IMR-90 (cell line): ENCODE measurements around the gene SEC11A. TPM values are rescaled to one million over a fixed set of nuclear protein-coding genes. Genes with fewer than 3 reads are reported as not detected.
A peak's percentile ranks its signal among the peaks of the same experiment; 100 is the strongest.

Experiments
- ATAC-seq: fragments of 200-7000 bp; cut with Tn5 transposase; 2 replicates; pipeline ENCODE4 v1.9.1; 2020; ENCODE audit warnings: low read depth, mild to moderate bottlenecking, moderate library complexity
- BruUV-seq: library from RNA; stranded (reverse); fragments of 400-500 nt; replicated peaks from 2 replicates; lab custom pipeline; 2021; lab: Mats Ljungman, UMichigan
- CTCF ChIA-PET: fragments of 300-600 bp; formaldehyde crosslinking; extraction: SDS; loops from one replicate; lab custom pipeline; 2021; ENCODE audit warnings: antibody characterized with exemption; lab: Yijun Ruan, JAX
- POLR2A ChIA-PET: fragments of 300-600 bp; sonication (Branson Sonifier 250); formaldehyde crosslinking; loops from one replicate; lab custom pipeline; 2022; ENCODE audit warnings: antibody characterized with exemption; ENCODE audit not compliant: unreplicated experiment; lab: Charles Lee
- DNase-seq: peaks from one replicate; pipeline ENCODE4 v3.0.0; 2013
- H2AFZ ChIP-seq: replicated peaks from 2 replicates; pipeline ENCODE3; 2013; ENCODE audit warnings: low read length, mild to moderate bottlenecking; ENCODE audit not compliant: poor library complexity
- H2AK5ac ChIP-seq: 2 replicates; pipeline ENCODE4 v1.6.1; 2013; ENCODE audit warnings: low read depth, low read length, inconsistent platforms
- H2AK9ac ChIP-seq: replicated peaks from 2 replicates; pipeline ENCODE3; 2013; ENCODE audit warnings: mild to moderate bottlenecking, low read depth, low read length, moderate library complexity; ENCODE audit not compliant: poor library complexity
- H2BK120ac ChIP-seq: 2 replicates; pipeline ENCODE4 v1.6.1; 2013; ENCODE audit warnings: low read depth, low read length, inconsistent platforms
- H2BK15ac ChIP-seq: 3 replicates; pipeline ENCODE4 v1.6.1; 2013; ENCODE audit warnings: low read depth, low read length, inconsistent platforms
- H2BK20ac ChIP-seq: 2 replicates; pipeline ENCODE4 v1.6.1; 2013; ENCODE audit warnings: low read depth, mild to moderate bottlenecking, inconsistent platforms, low read length, moderate library complexity
- H2BK5ac ChIP-seq: 2 replicates; pipeline ENCODE4 v1.6.1; 2013; ENCODE audit warnings: mild to moderate bottlenecking, low read depth, low read length, inconsistent platforms; ENCODE audit not compliant: poor library complexity, severe bottlenecking
- H3K14ac ChIP-seq: replicated peaks from 2 replicates; pipeline ENCODE4 v1.6.1; 2013; ENCODE audit warnings: low read depth, low read length, inconsistent platforms
- H3K18ac ChIP-seq: 2 replicates; pipeline ENCODE4 v1.6.1; 2013; ENCODE audit warnings: low read depth, low read length, control low read depth
- H3K23ac ChIP-seq: 2 replicates; pipeline ENCODE4 v1.6.1; 2013; ENCODE audit warnings: low read depth, low read length, inconsistent platforms
- H3K27ac ChIP-seq: 2 replicates; pipeline ENCODE4 v1.5.1; 2013; ENCODE audit warnings: mild to moderate bottlenecking, control low read depth, low read length; ENCODE audit not compliant: insufficient read depth
- H3K27me3 ChIP-seq: 2 replicates; pipeline ENCODE4 v1.6.1; 2013; ENCODE audit warnings: low read length; ENCODE audit not compliant: control insufficient read depth, insufficient read depth
- H3K36me3 ChIP-seq: 2 replicates; pipeline ENCODE4 v1.6.1; 2013; ENCODE audit warnings: low read length, mixed read lengths; ENCODE audit not compliant: control insufficient read depth, insufficient read depth
- H3K4ac ChIP-seq: 2 replicates; pipeline ENCODE4 v1.6.1; 2013; ENCODE audit warnings: low read depth, low read length, inconsistent platforms
- H3K4me1 ChIP-seq: 2 replicates; pipeline ENCODE4 v1.6.1; 2013; ENCODE audit warnings: low read length, mixed read lengths; ENCODE audit not compliant: control insufficient read depth, insufficient read depth
- H3K4me2 ChIP-seq: 2 replicates; pipeline ENCODE4 v1.6.1; 2013; ENCODE audit warnings: low read depth, mild to moderate bottlenecking, control low read depth, low read length, moderate library complexity
- H3K4me3 ChIP-seq: 2 replicates; pipeline ENCODE4 v1.5.1; 2013; ENCODE audit warnings: low read depth, mild to moderate bottlenecking, control low read depth, low read length, moderate library complexity; ENCODE audit not compliant: insufficient read depth
- H3K56ac ChIP-seq: 2 replicates; pipeline ENCODE4 v1.6.1; 2013; ENCODE audit warnings: low read length, inconsistent platforms; ENCODE audit not compliant: insufficient read depth; ENCODE audit errors: extremely low read depth
- H3K79me1 ChIP-seq, 2 experiments: 2 replicates each; pipeline ENCODE4 v1.6.1; 2013; ENCODE audit warnings: low read length in 2 of 2, inconsistent platforms in 1 of 2, low read depth in 1 of 2
- H3K9ac ChIP-seq: 2 replicates; pipeline ENCODE4 v1.6.1; 2013; ENCODE audit warnings: low read depth, low read length, control low read depth
- H3K9me1 ChIP-seq: 2 replicates; pipeline ENCODE4 v1.6.1; 2013; ENCODE audit warnings: low read length, inconsistent platforms; ENCODE audit not compliant: insufficient read depth
- H3K9me3 ChIP-seq: 2 replicates; pipeline ENCODE4 v1.6.1; 2013; ENCODE audit warnings: low read length; ENCODE audit not compliant: control insufficient read depth, insufficient read depth
- H4K20me1 ChIP-seq: 2 replicates; pipeline ENCODE4 v1.6.1; 2013; ENCODE audit warnings: low read length, inconsistent platforms; ENCODE audit not compliant: insufficient read depth
- H4K5ac ChIP-seq: 2 replicates; pipeline ENCODE4 v1.6.1; 2013; ENCODE audit warnings: mild to moderate bottlenecking, low read depth, low read length, control low read depth
- H4K8ac ChIP-seq, 2 experiments: 2 replicates each; pipeline ENCODE4 v1.6.1; 2013; ENCODE audit warnings: low read depth in 2 of 2, low read length in 2 of 2, control low read depth in 1 of 2, inconsistent platforms in 1 of 2
- H4K91ac ChIP-seq: 2 replicates; pipeline ENCODE4 v1.6.1; 2013; ENCODE audit warnings: low read depth, low read length, inconsistent platforms; ENCODE audit not compliant: insufficient read depth
- BHLHE40 ChIP-seq: fragments of 150-350 bp; IDR thresholded peaks from 2 replicates; pipeline ENCODE4 v1.6.1; 2016; ENCODE audit warnings: mild to moderate bottlenecking, low read depth, low read length
- CEBPB ChIP-seq: IDR thresholded peaks from 2 replicates; pipeline ENCODE4 v1.6.1; 2012; ENCODE audit warnings: low read depth, low read length, improper control_type of control experiment
- CHD1 ChIP-seq: IDR thresholded peaks from 2 replicates; pipeline ENCODE4 v1.6.1; 2012; ENCODE audit warnings: low read depth, low read length, improper control_type of control experiment
- CTCF ChIP-seq: conservative IDR thresholded peaks from 2 replicates; pipeline ENCODE4 v1.5.1; 2012; ENCODE audit warnings: mild to moderate bottlenecking, low read depth, low read length, improper control_type of control experiment
- ELK1 ChIP-seq: fragments of 150-350 bp; IDR thresholded peaks from 2 replicates; pipeline ENCODE4 v1.6.1; 2016; ENCODE audit warnings: low read depth, mild to moderate bottlenecking, low read length, moderate library complexity, borderline replicate concordance
- FOS ChIP-seq: fragments of 150-350 bp; IDR thresholded peaks from 2 replicates; pipeline ENCODE4 v1.6.1; 2016; ENCODE audit warnings: low read depth, low read length
- MXI1 ChIP-seq: IDR thresholded peaks from 2 replicates; pipeline ENCODE4 v1.6.1; 2012; ENCODE audit warnings: low read depth, mild to moderate bottlenecking, low read length, moderate library complexity, borderline replicate concordance
- NFE2L2 ChIP-seq: fragments of 150-350 bp; IDR thresholded peaks from 2 replicates; pipeline ENCODE4 v1.6.1; 2016; ENCODE audit warnings: low read depth, mild to moderate bottlenecking, low read length
- POLR2A ChIP-seq: IDR thresholded peaks from 2 replicates; pipeline ENCODE4 v1.6.1; 2012; ENCODE audit warnings: mild to moderate bottlenecking, low read depth, low read length
- RAD21 ChIP-seq: IDR thresholded peaks from 2 replicates; pipeline ENCODE4 v1.6.1; 2012; ENCODE audit warnings: low read length, improper control_type of control experiment
- RFX5 ChIP-seq: IDR thresholded peaks from 2 replicates; pipeline ENCODE4 v1.8.0; 2012; ENCODE audit warnings: low read depth, mild to moderate bottlenecking, low read length, moderate library complexity
- SMC3 ChIP-seq: fragments of 150-350 bp; IDR thresholded peaks from 2 replicates; pipeline ENCODE4 v1.6.1; 2016; ENCODE audit warnings: low read depth, mild to moderate bottlenecking, antibody characterized with exemption, low read length, moderate library complexity
- USF2 ChIP-seq: fragments of 150-350 bp; IDR thresholded peaks from 2 replicates; pipeline ENCODE4 v1.6.1; 2017; ENCODE audit warnings: mild to moderate bottlenecking, antibody characterized with exemption, low read length, low read depth
- WGBS, 2 experiments: methylation state at CpG; one replicate each; pipeline versions ENCODE4 v1.1.5 to v1.1.7; 2013; ENCODE audit warnings: missing lambda C conversion rate in 2 of 2; ENCODE audit not compliant: insufficient read length in 1 of 2; ENCODE audit errors: extremely low coverage in 2 of 2; 5-methylcytosine and 5-hydroxymethylcytosine counted together
- dilution Hi-C: fragments of 300-500 bp; cut with HindIII; formaldehyde crosslinking; loops from one replicate; pipeline ENCODE4 v1.14.3; 2018; ENCODE audit warnings: low sequenced_read_pairs; ENCODE audit not compliant: unreplicated experiment
- in situ Hi-C: fragments of 300-500 bp; cut with MboI; formaldehyde crosslinking; loops from 3 replicates; pipeline ENCODE4 v1.14.3; 2019; ENCODE audit warnings: low sequenced_read_pairs, inconsistent platforms, mixed read lengths
- intact Hi-C: fragments of 100-400 bp; cut with micrococcal nuclease; formaldehyde crosslinking; loops from 2 replicates; pipeline ENCODE4 v1.10.0; 2022
- polyA plus RNA-seq, 3 experiments: library from polyadenylated mRNA; depleted of rRNA; stranded (reverse); fragments of >200 nt; gene quantifications; 2 replicates each; pipeline ENCODE4 v1.2.3, GENCODE V29; 2012; ENCODE audit warnings: low replicate concordance in 1 of 3
- total RNA-seq: library from RNA; depleted of rRNA; stranded (reverse); fragments of >200 nt; gene quantifications from 2 replicates; pipeline ENCODE4 v1.2.3, GENCODE V29; 2012

The SEC11A gene
- total and polyA plus RNA-seq, 2 of the 4 experiments (the other 2 are of a cell fraction) = 62.4 to 108 TPM

GRCh38 chr15:84740691-84741090 is 24.8 kb upstream of the SEC11A start:
- H4K8ac ChIP-seq = no peak overlapping the region
- dilution Hi-C loops = no loop called here
- H4K5ac ChIP-seq = no peak overlapping the region
- CTCF ChIA-PET = no interaction called here
- H2AK9ac ChIP-seq = peak overlapping the region; percentile 66
- H3K9me3 ChIP-seq = no peaks in the 10 kb centered on the region
- H4K20me1 ChIP-seq = no peaks in the 10 kb centered on the region
- no peaks in the 10 kb centered on the region for H3K4me1 ChIP-seq
- in situ Hi-C loops = no loop called here
- H3K23ac ChIP-seq = no peak overlapping the region
- 54% methylated on average over 1 of the region's 4 CpGs; no CpG with 5 or more reads in 1 of the 2 experiments for WGBS, 2 experiments
- H2AK5ac ChIP-seq = no peak overlapping the region
- H3K18ac ChIP-seq = no peak overlapping the region
- H3K56ac ChIP-seq = no peak overlapping the region
- H2AFZ ChIP-seq = no peak overlapping the region
- no peak overlapping the region for H3K4ac ChIP-seq
- intact Hi-C loops = loop anchor here (10.0 kb wide), 1 partner anchor 184 kb away; no protein-coding TSS in a partner anchor
- no peak overlapping the region for H3K4me2 ChIP-seq
- TF ChIP-seq MXI1 (no peak), USF2 (no peak), POLR2A (no peak), RFX5 (no peak), CTCF (no peak), FOS (no peak), CEBPB (no peak), ELK1 (no peak), NFE2L2 (no peak), BHLHE40 (no peak), CHD1 (no peak), RAD21 (no peak), SMC3 (no peak)
- H4K91ac ChIP-seq = no peak overlapping the region
- H3K14ac ChIP-seq = no peak overlapping the region
- no TSS peak for BruUV-seq
- H2BK120ac ChIP-seq = no peak overlapping the region
- no peaks in the 10 kb centered on the region for H3K9me1 ChIP-seq
- H3K9ac ChIP-seq = no peak overlapping the region
- no peaks in the 10 kb centered on the region for H3K36me3 ChIP-seq
- H3K27me3 ChIP-seq = no peaks in the 10 kb centered on the region
- peaks cover 0 to 5% of the 10 kb centered on the region in 2 experiments; a peak in 1 of 4 replicates for H3K79me1 ChIP-seq
- POLR2A ChIA-PET = no interaction called here
- DNase-seq (no peak), ATAC-seq (no peak)
- H3K27ac ChIP-seq = no peak overlapping the region
- H2BK20ac ChIP-seq = no peak overlapping the region
- H3K4me3 ChIP-seq = no peak overlapping the region
- H2BK5ac ChIP-seq = no peak overlapping the region
- no peak overlapping the region for H2BK15ac ChIP-seq
